Measurements from ENCODE around the gene NRGN. TPM values are rescaled to one million over a fixed set of nuclear protein-coding genes. Genes with fewer than 3 reads are reported as not detected.

Gene NRGN
- polyA plus RNA-seq, 1 donor (not counting 4 experiments of a cell fraction or from before 2014, with no cell fraction given), result 0.97 TPM

- H3K4me1 ChIP-seq (ENCODE audit: control insufficient read depth, extremely low read depth, insufficient read depth, low read length), result peaks cover 13% of the 10 kb centered on the region
Measured at GRCh38 chr11:124761301-124762104, 21.8 kb downstream of the NRGN start.

DNA sequence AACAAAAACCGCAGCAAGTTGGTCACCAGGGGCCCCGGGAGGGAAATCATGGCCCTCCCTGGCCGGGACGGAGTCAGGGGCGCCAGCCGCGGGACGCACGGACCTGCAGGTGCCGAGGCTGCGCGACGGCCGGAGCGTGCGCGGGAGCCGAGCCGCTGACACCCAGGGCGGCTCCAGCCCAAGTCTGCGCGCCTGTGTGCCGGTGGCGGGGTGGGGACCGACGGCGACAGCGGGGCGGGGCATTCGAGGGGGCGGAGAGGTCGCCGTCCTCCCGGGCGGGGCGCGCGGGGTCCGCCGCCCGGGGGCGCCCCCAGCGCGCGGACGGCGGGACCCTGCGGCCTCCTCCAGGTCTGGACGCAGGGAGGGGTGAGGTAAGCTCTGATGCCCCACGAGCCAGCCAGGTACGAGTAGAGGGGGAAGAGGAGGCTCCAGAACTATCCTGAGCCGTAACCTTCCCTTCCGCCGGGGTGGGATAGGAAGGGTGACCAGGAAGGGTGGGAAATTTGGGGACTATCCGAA is 22.4 kb downstream of the NRGN start, which contains the start of gene ESAM:
Gene ESAM (minus strand): TSS at position 186 of the 519 bp plus-strand sequence. CDS start 136 bp downstream, at position 50.
- DNase-seq (ENCODE audit: low read depth, low spot score), result no peak
- H3K4me1 ChIP-seq (ENCODE audit: control insufficient read depth, extremely low read depth, insufficient read depth, low read length), result peaks cover 13% of the 10 kb centered on the region
- TF ChIP-seq CTCF (optimal IDR thresholded peaks at IDR 0.05 in 1 of 3, IDR thresholded peaks at IDR 0.05 in 1 of 3, conservative IDR thresholded peaks at IDR 0.05 in 1 of 3; ENCODE audit: extremely low read depth in 1 of 3, insufficient read depth in 2 of 3, low read length in 3 of 3), result no peak
- TF ChIP-seq EZH2 (IDR thresholded peaks at IDR 0.05; ENCODE audit: low read length), result no peak
- H3K4me2 ChIP-seq (ENCODE audit: control insufficient read depth, extremely low read depth, insufficient read depth, low read depth, low read length), result peak within 1 kb of the TSS; percentile 83
- no peaks in the 10 kb centered on the region for H3K9me1 ChIP-seq (ENCODE audit: control insufficient read depth, extremely low read depth, insufficient read depth, low read length)
- H3K4me3 ChIP-seq (ENCODE audit: control insufficient read depth in 2 of 3, extremely low read depth in 1 of 3, insufficient read depth in 2 of 3, low read depth in 1 of 3, low read length in 3 of 3), result peak within 1 kb of the TSS; percentile 30 to 75 (median 47)
- no peaks in the 10 kb centered on the region for H4K20me1 ChIP-seq (ENCODE audit: control insufficient read depth, extremely low read depth, insufficient read depth, low read length)
- H2AFZ ChIP-seq (ENCODE audit: control insufficient read depth, low read length), result no peak within 1 kb of the TSS
- no peaks in the 10 kb centered on the region for H3K79me2 ChIP-seq (ENCODE audit: control insufficient read depth, insufficient read depth, low read length)
- H3K9me3 ChIP-seq (ENCODE audit: control insufficient read depth, low read depth, low read length), result no peaks in the 10 kb centered on the region
- no peaks in the 10 kb centered on the region for H3K36me3 ChIP-seq (ENCODE audit: control insufficient read depth in 2 of 2, extremely low read depth in 1 of 2, insufficient read depth in 2 of 2, low read length in 2 of 2)
- FAIRE-seq, result no peak
- no peak within 1 kb of the TSS for H3K9ac ChIP-seq (ENCODE audit: control insufficient read depth, extremely low read depth, insufficient read depth, low read length)
- dilution Hi-C loops (cut with MboI; ENCODE audit: extremely low pct_ligation_motif_present, low sequenced_read_pairs), result no loop called here
- H3K27ac ChIP-seq (ENCODE audit: control insufficient read depth, insufficient read depth, low read length), result no peak within 1 kb of the TSS
- peaks cover 59% of the 10 kb centered on the region for H3K27me3 ChIP-seq (ENCODE audit: control insufficient read depth, extremely low read depth, insufficient read depth, low read length)

More at GRCh38 chr11:124761301-124762104, 21.8 kb downstream of the NRGN start:
- Histone ChIP-seq H3K36me3 (ENCODE audit: control insufficient read depth in 2 of 2, extremely low read depth in 1 of 2, insufficient read depth in 2 of 2, low read length in 2 of 2) (no peaks in the 10 kb centered on the region), H3K27ac (ENCODE audit: control insufficient read depth, insufficient read depth, low read length) (no peak overlapping the region), H3K4me2 (ENCODE audit: control insufficient read depth, extremely low read depth, insufficient read depth, low read depth, low read length) (peak overlapping the region; percentile 29), H3K9me3 (ENCODE audit: control insufficient read depth, low read depth, low read length) (no peaks in the 10 kb centered on the region), H3K4me3 (ENCODE audit: control insufficient read depth in 2 of 3, extremely low read depth in 1 of 3, insufficient read depth in 2 of 3, low read depth in 1 of 3, low read length in 3 of 3) (no peak overlapping the region), H3K9ac (ENCODE audit: control insufficient read depth, extremely low read depth, insufficient read depth, low read length) (no peak overlapping the region), H4K20me1 (ENCODE audit: control insufficient read depth, extremely low read depth, insufficient read depth, low read length) (no peaks in the 10 kb centered on the region), H3K9me1 (ENCODE audit: control insufficient read depth, extremely low read depth, insufficient read depth, low read length) (no peaks in the 10 kb centered on the region), H3K27me3 (ENCODE audit: control insufficient read depth, extremely low read depth, insufficient read depth, low read length) (peaks cover 65% of the 10 kb centered on the region), H3K79me2 (ENCODE audit: control insufficient read depth, insufficient read depth, low read length) (no peaks in the 10 kb centered on the region), H2AFZ (ENCODE audit: control insufficient read depth, low read length) (no peak overlapping the region)
- dilution Hi-C loops (cut with MboI; ENCODE audit: extremely low pct_ligation_motif_present, low sequenced_read_pairs), result no loop called here
- TF ChIP-seq CTCF (optimal IDR thresholded peaks at IDR 0.05 in 1 of 3, IDR thresholded peaks at IDR 0.05 in 1 of 3, conservative IDR thresholded peaks at IDR 0.05 in 1 of 3; ENCODE audit: extremely low read depth in 1 of 3, insufficient read depth in 2 of 3, low read length in 3 of 3) (no peak), EZH2 (IDR thresholded peaks at IDR 0.05; ENCODE audit: low read length) (no peak)
- no peak for FAIRE-seq
- no peak for DNase-seq (ENCODE audit: low read depth, low spot score)

All from keratinocyte (primary cell).